HG03060 (cell line): ENCODE results near the gene HTRA1.

Experiments used
- ATAC-seq: cut with Tn5 transposase; IDR thresholded peaks from one replicate; pipeline ENCODE4 v1.9.1; 2021; ENCODE audit warnings: low read depth, moderate number of reproducible peaks; ENCODE audit not compliant: unreplicated experiment

Gene HTRA1

GRCh38 chr10:122493761-122494160 lies 32.4 kb downstream of the HTRA1 start:
- no peak for ATAC-seq

DNA sequence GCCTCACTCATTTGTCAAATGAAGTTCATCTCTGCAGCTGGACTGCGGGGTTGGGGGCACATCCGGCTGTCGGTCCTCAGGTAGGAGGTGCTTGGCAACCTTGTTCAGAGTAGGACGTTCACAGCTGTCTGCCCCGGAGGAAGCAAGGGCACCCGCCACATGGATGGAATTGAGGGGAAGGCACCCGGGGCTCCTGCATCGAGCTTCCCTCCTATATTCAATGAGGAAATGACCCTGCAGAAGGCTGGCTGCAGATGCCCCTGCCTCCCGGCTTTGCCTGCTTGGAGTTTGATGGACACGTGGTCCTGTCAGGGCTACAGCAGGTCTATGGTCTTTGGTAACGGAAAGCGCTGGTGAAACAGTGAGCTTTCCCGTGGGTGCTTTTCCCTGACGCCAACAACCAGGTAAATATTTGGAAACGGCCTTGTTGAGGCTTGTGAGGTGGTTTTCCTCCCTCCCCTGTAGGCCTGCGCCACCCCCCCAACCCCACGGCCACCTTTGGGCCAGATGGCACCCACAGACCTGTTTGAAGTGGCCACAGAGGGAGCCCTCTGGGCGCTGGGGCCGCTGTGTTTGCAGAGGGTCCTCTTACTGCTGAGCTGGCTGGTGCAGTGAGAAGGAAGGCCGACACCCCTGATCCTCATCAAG lies 32.9 kb downstream of the HTRA1 start:
- ATAC-seq, result no peak

- no peak for ATAC-seq
Measured at GRCh38 chr10:122494833-122495232, 33.5 kb downstream of the HTRA1 start.

DNA sequence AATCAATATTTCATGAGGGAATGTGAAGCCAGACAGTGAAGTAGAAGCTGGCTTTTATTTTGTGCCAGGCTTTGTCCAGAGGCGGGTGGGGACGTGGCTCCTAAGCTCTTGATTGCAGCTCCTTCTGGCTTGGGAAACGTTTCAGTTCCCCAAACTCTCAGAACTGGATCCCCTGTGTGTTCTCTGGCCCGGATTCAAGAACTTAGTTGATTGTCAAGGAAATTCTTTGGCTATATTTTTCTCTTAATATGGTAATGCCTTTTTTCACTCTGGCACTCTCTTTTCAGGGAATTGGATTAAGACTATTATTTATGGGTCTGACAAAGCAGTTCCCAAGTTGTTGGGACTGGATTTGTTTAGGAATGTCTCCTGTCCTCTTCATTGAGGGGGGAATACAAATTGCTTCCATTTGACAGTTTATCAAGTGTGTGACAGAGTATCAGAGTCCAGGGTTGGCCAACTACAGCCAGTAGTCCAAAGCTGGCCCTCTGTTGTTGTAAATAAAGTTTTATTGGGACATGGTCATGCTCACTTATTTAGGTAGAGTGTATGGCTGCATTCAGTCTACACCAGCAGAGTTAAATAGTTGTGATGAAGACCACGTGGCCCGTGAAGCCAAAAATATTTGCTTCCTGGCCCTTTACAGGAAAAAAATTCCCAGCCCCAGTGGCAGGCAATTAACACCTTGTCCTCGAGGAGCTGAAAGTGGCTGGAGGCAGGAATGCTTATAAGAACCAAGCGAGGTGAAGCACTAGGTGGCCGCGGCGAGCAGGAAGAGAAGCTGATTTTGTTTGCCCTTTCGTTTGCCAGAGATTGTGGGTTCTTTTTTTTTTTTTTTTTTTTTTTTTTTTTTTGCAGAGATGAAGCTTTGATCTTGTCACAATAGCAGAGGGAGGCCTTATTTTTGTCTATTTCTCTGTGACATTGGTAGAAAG lies 34.3 kb downstream of the HTRA1 start:
- no peak for ATAC-seq

DNA sequence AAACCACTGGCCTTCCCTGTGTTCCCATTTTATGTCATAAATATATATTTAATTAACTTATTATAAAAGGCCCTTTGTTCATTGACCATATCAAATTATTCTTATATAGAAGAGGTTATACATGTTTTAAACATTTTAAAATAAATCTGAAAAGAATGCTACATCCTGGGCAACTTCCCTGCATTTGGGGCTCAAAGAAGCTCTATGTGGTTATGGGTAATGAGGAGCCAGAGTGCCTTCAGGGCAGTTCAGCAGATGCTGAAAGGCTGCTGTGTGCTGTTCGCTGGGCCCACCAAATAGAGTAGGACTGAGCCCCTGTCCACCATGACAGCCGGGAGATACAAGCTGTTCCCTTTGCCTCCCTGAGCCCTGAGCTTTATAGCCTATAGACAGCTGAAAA lies 35.9 kb downstream of the HTRA1 start:
- no peak for ATAC-seq

GRCh38 chr10:122498521-122498920 lies 37.2 kb downstream of the HTRA1 start:
- ATAC-seq, result no peak

DNA sequence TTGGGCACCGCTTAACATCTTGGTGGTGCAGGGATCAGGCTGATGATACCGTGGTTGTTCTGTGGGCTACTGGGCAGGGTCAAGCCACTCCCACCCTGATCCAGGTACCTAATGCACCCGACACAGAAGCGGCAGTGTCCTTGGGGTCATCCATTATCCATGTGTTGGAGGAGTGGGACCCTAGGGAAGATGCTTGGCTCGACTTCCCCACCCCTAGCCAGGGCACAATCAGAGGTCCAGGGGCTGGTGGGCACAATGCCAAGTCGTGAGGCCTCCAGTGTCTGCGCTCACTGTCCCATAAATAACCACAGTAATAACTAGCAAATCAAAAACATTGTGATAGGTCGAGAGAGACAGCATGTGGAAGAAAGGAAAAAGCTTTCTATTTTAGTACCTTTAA lies 37.7 kb downstream of the HTRA1 start:
- ATAC-seq, result no peak

- no peak for ATAC-seq
Measured at GRCh38 chr10:122499491-122499941, 38.2 kb downstream of the HTRA1 start.

DNA sequence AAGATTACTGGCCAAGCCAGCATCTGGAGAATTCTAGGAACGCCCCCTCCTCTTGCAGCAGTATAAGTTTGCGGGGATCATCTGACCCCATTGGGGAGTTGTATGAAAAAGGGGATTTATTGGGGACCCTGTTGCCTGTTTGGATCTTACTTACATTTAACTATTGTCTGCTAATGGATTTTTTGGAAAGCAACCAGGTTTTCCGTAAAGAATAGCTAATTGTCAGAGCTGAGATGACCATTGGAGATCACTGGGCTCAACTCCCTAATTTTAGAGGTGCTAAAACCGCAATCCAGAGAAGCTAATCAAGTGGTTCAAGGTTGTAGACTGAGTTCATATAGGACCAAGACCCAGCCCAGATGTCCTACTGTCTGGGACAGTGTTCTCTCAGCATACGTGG lies 38.8 kb downstream of the HTRA1 start:
- ATAC-seq, result no peak

DNA sequence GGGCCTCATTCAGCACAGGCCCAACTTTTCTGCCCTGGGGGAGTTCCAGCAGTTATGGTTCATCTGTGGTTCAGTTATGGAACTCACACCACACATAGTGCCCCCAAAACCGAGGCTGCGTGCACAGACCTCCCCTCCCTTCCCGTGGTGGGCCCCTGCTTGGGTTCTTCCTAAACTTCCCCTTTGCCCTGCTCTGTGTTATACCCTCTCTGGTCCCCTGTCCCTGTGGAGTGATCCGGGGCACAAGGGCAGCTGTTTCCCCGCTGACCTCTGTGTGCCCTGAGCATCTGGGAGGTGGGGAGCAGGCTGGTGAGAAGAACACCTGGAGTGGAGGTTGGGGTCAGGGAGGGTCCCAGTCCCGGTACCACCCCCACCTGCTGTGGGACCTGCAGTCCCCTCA lies 39.4 kb downstream of the HTRA1 start:
- ATAC-seq, result no peak

- ATAC-seq, result no peak
Measured at GRCh38 chr10:122503012-122503411, 41.7 kb downstream of the HTRA1 start.

- no peak for ATAC-seq
Measured at GRCh38 chr10:122503886-122504609, 42.7 kb downstream of the HTRA1 start.

GRCh38 chr10:122504610-122504950 lies 43.2 kb downstream of the HTRA1 start:
- no peak for ATAC-seq

- ATAC-seq, result no peak
Measured at GRCh38 chr10:122505011-122505410, 43.7 kb downstream of the HTRA1 start.

DNA sequence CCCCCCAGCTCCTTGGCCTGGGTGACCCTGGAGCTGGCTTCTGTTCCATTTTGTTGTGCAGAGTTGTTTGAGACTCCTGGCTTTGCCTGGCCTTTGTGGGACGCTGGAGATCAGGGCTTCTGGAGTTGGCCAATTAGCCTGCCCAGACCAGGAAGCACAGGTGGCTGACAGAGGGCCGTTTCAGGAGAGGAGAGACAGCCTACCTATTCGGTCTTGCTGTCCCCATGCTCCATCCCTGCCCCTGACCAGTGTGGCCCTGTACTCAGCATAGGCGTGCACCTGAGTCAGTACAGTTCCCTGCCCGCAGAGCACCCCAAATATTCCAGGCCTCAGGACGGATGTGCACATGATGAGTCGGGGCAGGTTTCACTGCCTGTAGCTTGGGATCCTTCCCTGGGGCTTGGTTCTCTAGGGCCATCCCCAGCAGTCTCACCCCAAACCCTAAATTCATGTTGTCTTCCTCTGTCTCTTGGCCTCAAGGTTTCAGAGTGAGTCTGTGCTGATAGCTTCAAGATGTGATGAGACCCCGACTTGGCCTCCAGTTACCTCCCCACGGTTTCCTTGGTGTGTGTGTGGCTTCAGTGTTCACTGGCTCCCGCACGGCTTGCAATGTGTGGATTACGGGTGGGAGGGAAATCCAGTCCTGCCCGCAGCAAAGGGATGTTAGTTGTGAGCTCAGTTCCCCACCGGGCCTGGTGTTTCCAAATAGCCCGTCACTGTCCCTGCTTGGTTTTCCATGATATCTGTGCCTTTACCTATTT lies 44.7 kb downstream of the HTRA1 start:
- ATAC-seq, result no peak

DNA sequence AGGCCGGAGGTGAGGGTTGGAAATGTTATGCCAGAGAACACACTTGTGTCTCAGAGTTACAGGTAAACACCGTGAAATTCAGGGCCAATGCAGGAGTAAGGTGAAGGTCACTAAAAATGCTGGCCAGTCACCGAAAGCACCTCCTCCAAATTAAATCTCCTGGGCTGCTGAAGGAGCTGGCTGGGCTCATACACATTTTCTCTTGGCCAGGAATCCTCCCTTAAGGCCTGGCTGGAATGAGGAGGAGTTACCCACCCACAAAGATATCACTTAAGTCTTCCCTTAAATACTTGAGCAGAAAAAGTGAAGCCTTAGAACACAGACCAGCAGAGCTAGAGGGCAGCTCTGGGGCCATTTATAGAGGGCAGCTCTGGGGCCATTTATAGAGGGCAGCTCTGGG lies 46.3 kb downstream of the HTRA1 start:
- no peak for ATAC-seq

DNA sequence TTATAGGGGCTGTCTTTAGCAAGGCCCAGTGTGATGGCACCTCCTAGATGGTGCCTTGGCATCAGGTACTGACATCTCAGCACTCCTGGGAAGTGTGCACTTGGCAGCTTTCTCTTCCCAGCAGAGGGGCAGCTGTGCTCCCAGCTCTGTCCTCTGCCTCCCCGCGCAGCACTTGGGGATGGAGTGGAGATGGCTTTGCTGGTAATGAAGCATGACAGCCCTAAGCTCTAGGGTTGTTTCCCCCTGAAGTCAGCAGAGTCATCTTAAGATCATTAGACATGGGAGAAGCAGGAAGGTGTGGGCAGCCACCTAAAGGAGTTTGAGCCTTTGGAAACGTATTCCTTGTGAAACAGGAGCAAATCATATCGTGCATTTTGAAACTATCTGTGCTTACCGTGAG lies 46.7 kb downstream of the HTRA1 start:
- ATAC-seq, result no peak

DNA sequence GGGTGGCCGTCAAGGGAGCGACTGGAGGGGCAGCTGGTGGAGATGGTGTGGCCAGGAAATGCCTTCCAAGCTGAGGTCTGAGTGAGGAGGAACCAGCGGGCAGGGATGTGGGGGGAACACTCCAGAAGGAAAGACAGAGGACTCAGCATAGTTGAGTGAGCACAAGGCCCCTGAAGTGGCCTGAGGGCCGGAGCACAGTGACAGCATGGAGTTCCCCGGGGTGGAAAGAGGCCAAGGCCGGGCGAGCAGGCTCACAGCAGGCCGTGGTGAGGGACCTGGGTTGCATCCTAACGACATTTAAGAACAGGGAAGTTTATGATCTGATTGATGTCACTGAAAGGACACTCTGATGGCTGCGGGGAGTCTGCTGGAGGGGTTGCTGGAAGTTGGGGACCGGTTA lies 48.0 kb downstream of the HTRA1 start:
- ATAC-seq, result no peak

GRCh38 chr10:122510326-122510725 lies 49.0 kb downstream of the HTRA1 start:
- ATAC-seq, result no peak

- no peak for ATAC-seq
Measured at GRCh38 chr10:122510736-122511135, 49.4 kb downstream of the HTRA1 start.

- ATAC-seq, result no peak
Measured at GRCh38 chr10:122513053-122513452, 51.7 kb downstream of the HTRA1 start.
